NK-92 (cell line): ENCODE data around the gene ENPP6.
"Not testable (repeated sequence)": the region's sequence is repeated elsewhere in the genome, so short reads cannot be mapped to it uniquely, and the experiment has no call there.

Experiments used
- DNase-seq: peaks from one replicate; lab custom pipeline; 2025; ENCODE audit not compliant: unreplicated experiment; lab: John Stamatoyannopoulos, UW

ENPP6 gene

DNA sequence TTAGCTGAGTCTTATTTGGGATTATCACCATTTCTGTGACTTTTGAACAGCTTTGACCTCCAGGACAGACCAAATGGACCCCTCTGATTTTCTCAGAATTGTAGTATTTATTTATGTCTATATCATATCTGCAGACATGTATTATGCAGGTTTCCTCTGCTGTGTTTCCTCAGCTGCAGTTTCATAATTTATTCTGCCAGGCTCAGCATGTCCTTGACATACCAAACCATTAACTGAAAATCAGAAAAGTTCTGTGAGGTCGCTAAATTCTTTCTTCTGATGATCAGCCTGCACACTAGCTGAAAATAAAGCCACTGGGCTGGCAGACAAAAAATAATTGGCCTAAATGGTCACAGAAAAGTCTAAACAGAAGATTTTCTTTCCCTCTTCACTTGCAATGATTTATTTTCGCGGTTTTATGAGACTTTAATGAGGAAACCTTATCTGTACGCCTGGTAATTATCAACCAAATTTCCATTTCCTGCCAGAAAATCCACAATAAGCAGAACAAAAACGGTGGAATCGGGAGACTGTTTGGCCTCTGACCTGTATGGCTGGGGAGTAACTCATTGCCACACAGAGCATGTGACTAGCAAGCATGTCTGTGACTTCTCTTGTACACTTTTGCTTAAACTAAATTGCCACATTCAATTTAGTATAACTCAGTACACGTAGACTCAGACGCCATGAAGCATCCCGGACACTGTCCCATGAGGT, 150.9 kb downstream of the ENPP6 start:
- DNase-seq, result no peak

DNA sequence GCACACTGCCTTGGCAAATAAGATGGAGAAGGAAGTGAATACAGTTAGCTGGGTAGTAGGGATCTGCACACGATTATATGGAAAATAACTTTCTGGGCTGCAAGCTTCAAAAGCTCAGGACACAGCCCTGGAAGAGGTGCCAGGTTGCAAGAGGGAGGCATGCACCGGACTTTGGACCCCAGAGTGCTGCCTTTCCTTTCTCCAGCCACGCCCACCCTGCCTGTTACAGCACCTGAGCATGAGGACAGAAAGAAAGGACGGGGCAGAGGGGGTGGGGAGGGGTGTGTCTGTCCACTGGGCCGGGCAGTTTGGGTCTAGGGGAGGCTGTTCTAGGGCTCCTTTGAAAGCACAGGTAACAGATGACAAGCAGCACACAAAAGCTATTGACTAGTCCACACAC, 152.8 kb downstream of the ENPP6 start:
- DNase-seq, result no peak

DNA sequence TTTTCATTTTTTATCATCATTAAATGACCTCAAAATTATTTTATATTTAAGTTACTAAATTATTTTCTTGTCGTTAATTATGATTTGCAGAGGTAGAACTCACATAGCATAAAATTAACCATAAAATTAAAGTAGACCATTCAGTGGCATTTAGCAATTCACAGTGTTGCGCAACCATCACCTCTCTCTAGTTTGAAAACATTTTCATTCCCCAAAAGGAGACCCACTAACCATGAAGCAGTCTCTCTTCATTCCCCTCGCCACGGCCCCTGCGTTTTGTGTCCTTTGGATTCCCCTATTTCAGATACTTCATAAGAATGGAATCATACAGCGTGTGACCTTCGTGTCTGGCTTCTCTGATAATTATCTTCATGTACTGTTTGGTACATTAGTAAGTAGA, 154.9 kb downstream of the ENPP6 start:
- no peak for DNase-seq

DNA sequence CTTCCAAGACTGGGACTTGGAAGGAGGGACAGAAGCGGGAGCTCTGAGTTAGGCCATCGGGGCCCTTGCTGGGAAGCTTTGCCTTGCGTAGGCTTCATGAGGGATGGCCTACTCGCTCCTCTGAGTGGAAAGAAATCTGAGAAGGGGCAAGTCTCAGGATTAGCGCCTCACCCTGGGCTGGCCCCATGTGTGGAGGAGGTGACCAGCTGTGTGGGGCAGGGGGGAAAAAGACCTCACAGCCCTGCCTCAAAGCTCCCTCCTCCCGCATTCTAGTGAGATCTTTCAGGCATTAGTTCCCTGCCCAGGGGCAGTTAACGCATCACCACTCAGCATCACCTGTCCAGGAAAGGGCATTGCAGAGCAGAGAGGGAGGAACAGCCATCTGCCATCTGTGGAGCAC, 156.1 kb downstream of the ENPP6 start:
- no peak for DNase-seq

DNA sequence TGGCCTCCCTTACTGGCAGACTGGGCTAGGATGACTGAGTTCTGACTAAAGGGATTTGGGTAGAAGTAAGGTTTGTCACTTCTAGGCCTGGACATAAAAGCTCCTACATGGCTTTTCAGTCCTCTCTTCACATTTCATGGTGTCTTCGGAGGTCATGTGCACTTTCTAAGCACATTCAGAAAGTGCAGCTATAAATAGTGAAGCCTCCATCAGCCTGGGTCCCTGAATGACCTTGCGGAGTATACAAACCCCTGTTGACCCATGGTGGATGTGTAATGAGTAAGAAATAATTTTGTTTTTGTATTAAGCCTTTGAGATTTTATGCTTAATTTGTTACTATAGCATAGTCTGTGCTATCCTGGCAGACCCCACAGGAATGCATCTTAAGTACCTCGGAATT, 158.6 kb downstream of the ENPP6 start:
- no peak for DNase-seq

DNA sequence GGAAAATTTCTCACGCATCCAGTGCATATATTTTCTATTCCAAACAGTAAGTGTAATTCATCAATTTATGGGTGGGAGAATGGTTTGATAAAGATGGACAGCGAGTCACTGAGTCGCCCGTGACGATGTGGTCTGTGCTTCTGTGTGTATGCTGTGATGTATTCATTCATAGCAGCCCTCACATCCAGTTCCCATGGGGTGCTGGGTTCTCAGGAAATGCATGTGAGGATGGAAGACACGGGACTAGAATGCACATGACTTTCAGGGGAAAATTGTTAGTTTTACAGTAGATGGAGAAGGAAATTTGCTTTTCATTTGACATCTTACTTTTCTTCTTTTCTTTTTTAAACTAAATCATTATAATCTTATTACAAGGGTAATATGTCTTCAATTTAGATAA, 159.6 kb downstream of the ENPP6 start:
- DNase-seq, result no peak

DNA sequence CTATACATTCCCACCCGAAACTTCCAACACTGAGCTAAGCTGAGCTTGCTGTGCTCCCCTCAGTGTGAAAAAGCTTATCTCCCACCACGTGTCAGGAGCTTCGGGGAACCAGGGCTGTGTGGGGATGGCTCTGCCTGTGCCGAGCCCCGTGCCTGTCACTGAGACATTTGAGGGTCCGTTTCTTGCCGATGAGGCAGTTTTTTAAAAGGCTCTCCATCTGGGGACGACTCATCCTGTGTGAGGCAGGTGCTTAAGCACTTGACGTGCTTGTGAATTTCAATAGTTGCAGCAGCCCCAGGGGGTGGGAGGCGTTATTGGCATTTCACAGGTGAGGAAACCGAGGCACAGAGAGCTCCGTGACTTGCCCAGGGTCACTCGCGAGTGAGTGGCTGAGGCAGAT, 160.8 kb downstream of the ENPP6 start:
- no peak for DNase-seq

DNA sequence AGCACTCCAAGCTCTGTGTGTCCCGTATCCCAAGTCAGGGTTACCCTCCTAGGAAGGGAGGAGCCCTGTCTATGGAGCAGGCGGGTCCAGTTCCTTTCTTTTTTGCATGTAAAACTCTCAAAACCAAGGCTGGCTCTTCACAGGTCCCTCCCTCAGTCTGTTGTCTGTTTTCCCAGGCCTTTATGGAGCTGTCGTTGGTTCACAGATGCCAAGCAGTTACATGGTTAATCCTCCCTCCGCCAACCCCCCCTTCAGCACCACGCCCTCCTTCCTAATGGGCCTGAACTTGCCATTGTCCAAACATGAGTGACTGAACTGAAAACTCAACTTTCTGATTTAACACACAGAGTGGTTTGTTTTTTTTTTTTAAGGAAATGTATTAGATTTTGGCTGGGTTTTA, 164.2 kb downstream of the ENPP6 start:
- no peak for DNase-seq

DNA sequence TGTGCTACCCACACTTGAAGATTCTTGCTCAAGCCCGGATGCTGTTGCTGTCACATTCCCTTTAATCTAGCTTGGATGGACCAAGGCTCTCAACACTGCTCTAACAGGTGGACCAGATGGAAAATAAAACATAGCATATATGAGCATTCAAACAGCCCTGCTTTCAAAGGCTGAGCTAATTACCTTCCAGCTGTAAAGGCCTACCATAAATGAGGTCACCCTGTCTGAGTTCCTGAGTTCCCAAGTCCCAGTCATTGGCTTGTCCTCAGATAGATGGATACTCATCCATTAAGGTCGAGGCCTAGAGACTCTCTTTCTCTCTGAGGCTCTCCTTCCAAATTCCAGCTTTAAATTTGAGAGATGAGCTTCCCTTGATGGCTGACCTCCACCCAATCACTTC, 165.1 kb downstream of the ENPP6 start:
- no peak for DNase-seq

DNA sequence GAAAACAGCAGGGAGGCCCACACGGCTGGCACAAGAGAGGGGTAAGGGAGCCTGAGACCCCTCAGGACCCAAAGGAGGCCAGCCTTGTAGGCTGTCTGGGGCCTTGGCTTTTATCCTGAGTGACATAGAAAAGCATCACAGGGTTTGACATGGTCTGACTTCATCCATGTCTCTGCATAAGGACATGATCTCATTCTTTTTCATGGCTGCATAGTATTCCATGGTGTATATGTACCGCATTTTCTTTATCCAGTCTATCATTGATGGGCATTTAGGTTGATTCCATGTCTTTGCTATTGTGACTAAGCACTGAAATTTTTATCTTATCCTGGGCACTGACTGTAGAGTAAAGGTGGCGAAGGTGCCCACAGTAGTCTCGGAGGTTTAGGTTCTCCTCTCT, 166.4 kb downstream of the ENPP6 start:
- DNase-seq, result not testable (repeated sequence)

DNA sequence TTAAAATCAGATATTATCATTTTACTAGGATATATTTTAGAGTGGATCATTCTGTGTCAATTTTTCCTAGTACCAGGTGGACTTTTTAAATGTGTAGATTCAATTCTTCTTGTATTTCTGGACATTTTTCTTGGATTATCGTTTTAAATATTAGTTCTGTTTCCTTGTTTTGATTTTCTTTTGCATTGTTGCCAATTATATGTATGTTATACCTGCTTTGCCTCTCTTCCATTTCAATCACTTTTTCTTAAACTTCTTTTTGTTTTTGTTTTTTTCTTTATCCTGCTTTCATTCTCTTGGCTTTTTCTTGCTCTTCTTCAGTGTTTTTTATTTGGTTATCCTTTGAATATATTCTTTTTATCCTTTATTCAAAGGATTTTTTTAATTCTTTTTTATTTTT, 171.5 kb downstream of the ENPP6 start:
- DNase-seq, result no peak

DNA sequence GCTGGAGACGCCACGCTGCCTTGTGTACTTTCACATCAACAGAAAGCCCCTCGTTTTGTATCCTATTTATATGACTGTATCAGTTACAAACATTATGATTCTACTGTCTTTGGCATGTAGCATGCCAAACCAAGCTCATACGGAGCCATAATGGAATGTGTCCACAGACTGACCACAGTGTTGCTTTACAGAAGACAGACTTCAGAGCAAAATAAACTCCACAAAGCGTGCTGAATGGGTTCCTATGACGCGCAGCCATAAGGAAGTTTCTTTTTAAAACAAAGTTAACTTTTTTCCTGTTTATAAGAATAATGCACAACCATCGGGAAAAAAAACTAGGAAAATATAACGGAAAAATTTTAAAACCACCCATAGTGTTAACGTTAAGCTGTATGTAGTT, 176.5 kb downstream of the ENPP6 start:
- DNase-seq, result no peak

DNA sequence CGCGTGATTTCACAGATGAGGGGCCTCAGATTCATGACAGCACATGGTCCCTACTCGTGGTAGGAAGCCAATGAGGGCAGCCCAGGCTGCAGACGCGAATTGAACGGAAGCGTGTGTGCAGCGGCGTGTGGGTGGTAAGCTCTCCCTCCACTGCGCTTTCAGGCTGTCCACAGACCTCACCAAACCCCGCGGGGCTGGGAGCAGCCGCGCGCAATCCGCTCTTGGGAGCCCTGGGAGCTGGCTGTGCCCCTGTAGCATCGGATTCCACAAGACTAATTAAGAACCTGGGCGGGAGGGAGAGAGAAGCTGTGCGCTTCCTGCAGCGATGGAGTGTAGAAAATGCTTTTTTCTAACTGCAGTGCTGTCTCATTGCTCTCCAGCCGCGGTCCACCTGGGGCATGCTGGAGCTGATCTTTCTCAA, 177.7 kb downstream of the ENPP6 start:
- DNase-seq, result no peak
